ENCODE data around the gene EDEM3. TPM values are rescaled to one million over a fixed set of nuclear protein-coding genes. Genes with fewer than 3 reads are reported as not detected.

The EDEM3 gene
- total RNA-seq, 1 experiment from 2014 or later, result 10.6 TPM

DNA sequence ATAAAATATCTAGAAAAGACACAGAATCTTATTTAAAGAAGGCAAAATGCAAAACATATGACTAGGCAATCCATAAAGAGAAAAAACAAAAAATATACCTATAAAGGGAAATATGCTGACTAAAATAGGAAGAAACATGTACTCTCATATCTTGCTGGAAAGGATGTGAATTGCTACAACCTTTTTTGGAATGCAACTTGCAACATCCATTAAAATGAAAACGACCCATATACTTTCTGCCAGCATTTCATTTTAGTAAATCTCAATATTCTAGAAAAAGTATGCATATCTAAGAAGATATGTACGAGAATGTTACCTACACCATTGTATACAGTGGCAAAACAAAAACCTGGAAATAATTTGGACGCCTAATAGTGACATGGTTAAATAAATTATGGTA, 56.6 kb downstream of the EDEM3 start (continued):
- TF ChIP-seq, protein P1, sequence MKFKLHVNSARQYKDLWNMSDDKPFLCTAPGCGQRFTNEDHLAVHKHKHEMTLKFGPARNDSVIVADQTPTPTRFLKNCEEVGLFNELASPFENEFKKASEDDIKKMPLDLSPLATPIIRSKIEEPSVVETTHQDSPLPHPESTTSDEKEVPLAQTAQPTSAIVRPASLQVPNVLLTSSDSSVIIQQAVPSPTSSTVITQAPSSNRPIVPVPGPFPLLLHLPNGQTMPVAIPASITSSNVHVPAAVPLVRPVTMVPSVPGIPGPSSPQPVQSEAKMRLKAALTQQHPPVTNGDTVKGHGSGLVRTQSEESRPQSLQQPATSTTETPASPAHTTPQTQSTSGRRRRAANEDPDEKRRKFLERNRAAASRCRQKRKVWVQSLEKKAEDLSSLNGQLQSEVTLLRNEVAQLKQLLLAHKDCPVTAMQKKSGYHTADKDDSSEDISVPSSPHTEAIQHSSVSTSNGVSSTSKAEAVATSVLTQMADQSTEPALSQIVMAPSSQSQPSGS (CRISPR knock-in tag; IDR thresholded peaks at IDR 0.05; ENCODE audit: borderline replicate concordance, low read depth), result no peak
- TF ChIP-seq GABPB1 (CRISPR knock-in tag; IDR thresholded peaks at IDR 0.05) (no peak), HMGA2 (CRISPR knock-in tag; IDR thresholded peaks at IDR 0.05) (no peak), TEAD4 (CRISPR knock-in tag; IDR thresholded peaks at IDR 0.05) (no peak), TCF7 (CRISPR knock-in tag; IDR thresholded peaks at IDR 0.05; ENCODE audit: low read depth) (no peak)
- TF ChIP-seq, protein P2, sequence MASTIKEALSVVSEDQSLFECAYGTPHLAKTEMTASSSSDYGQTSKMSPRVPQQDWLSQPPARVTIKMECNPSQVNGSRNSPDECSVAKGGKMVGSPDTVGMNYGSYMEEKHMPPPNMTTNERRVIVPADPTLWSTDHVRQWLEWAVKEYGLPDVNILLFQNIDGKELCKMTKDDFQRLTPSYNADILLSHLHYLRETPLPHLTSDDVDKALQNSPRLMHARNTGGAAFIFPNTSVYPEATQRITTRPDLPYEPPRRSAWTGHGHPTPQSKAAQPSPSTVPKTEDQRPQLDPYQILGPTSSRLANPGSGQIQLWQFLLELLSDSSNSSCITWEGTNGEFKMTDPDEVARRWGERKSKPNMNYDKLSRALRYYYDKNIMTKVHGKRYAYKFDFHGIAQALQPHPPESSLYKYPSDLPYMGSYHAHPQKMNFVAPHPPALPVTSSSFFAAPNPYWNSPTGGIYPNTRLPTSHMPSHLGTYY (CRISPR knock-in tag; IDR thresholded peaks at IDR 0.05), result no peak
- TF ChIP-seq, protein P3, sequence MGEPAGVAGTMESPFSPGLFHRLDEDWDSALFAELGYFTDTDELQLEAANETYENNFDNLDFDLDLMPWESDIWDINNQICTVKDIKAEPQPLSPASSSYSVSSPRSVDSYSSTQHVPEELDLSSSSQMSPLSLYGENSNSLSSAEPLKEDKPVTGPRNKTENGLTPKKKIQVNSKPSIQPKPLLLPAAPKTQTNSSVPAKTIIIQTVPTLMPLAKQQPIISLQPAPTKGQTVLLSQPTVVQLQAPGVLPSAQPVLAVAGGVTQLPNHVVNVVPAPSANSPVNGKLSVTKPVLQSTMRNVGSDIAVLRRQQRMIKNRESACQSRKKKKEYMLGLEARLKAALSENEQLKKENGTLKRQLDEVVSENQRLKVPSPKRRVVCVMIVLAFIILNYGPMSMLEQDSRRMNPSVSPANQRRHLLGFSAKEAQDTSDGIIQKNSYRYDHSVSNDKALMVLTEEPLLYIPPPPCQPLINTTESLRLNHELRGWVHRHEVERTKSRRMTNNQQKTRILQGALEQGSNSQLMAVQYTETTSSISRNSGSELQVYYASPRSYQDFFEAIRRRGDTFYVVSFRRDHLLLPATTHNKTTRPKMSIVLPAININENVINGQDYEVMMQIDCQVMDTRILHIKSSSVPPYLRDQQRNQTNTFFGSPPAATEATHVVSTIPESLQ (CRISPR knock-in tag; IDR thresholded peaks at IDR 0.05), result no peak
- TF ChIP-seq, protein P4, sequence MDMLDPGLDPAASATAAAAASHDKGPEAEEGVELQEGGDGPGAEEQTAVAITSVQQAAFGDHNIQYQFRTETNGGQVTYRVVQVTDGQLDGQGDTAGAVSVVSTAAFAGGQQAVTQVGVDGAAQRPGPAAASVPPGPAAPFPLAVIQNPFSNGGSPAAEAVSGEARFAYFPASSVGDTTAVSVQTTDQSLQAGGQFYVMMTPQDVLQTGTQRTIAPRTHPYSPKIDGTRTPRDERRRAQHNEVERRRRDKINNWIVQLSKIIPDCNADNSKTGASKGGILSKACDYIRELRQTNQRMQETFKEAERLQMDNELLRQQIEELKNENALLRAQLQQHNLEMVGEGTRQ (CRISPR knock-in tag; IDR thresholded peaks at IDR 0.05), result no peak
- TF ChIP-seq, protein P5, sequence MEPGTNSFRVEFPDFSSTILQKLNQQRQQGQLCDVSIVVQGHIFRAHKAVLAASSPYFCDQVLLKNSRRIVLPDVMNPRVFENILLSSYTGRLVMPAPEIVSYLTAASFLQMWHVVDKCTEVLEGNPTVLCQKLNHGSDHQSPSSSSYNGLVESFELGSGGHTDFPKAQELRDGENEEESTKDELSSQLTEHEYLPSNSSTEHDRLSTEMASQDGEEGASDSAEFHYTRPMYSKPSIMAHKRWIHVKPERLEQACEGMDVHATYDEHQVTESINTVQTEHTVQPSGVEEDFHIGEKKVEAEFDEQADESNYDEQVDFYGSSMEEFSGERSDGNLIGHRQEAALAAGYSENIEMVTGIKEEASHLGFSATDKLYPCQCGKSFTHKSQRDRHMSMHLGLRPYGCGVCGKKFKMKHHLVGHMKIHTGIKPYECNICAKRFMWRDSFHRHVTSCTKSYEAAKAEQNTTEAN (CRISPR knock-in tag; IDR thresholded peaks at IDR 0.05), result no peak

DNA sequence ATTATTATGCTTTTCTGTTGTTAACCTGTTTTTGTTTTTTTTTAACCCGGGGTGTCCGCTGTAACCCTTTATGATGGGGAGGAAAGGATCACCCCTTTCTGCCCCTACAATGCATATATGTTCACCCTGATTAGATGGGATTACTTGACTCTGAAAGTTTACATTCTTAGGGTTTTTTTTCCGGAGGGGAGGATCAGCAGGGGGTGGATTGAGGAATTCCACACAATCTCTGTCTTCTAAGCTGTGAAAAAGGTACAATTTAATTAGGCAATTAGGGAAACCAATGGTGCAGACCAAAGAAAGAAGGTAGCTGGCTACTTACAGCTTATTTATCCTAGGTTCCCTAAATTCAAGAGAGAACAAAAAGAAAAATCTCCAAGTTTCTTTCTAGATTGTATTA, 58.3 kb downstream of the EDEM3 start:
- H3K9me3 Mint-ChIP-seq, result no peaks in the 10 kb centered on the region
- H3K27me3 Mint-ChIP-seq (ENCODE audit: low read depth), result no peaks in the 10 kb centered on the region
- POLR2A ChIA-PET, result no interaction called here
- H3K27ac Mint-ChIP-seq, result no peak overlapping the region
- ATAC-seq, result peak; percentile 52; the same call in 1 of the 2 replicates
- no peak overlapping the region for H3K4me3 Mint-ChIP-seq
- CTCF ChIA-PET, result interaction anchor here (0.6 to 1.8 kb wide), 2 partner anchors 32 to 276 kb away, joined by 3 to 7 read pairs; no protein-coding TSS in a partner anchor
- no peaks in the 10 kb centered on the region for H3K36me3 Mint-ChIP-seq
- peaks cover 21% of the 10 kb centered on the region for H3K4me1 Mint-ChIP-seq
- DNase-seq (ENCODE audit: low spot score), result no peak
- no peak for TF ChIP-seq FOXJ3 (CRISPR knock-in tag; IDR thresholded peaks at IDR 0.05; ENCODE audit: borderline replicate concordance)
- TF ChIP-seq FOXP1 (CRISPR knock-in tag; IDR thresholded peaks at IDR 0.05; ENCODE audit: borderline replicate concordance), result no peak
- no peak for TF ChIP-seq NR3C1 (CRISPR knock-in tag; conservative IDR thresholded peaks at IDR 0.05; ENCODE audit: low read depth)
- TF ChIP-seq, protein P6, sequence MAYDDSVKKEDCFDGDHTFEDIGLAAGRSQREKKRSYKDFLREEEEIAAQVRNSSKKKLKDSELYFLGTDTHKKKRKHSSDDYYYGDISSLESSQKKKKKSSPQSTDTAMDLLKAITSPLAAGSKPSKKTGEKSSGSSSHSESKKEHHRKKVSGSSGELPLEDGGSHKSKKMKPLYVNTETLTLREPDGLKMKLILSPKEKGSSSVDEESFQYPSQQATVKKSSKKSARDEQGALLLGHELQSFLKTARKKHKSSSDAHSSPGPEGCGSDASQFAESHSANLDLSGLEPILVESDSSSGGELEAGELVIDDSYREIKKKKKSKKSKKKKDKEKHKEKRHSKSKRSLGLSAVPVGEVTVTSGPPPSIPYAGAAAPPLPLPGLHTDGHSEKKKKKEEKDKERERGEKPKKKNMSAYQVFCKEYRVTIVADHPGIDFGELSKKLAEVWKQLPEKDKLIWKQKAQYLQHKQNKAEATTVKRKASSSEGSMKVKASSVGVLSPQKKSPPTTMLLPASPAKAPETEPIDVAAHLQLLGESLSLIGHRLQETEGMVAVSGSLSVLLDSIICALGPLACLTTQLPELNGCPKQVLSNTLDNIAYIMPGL (CRISPR knock-in tag; IDR thresholded peaks at IDR 0.05), result no peak
- no peak for TF ChIP-seq ESRRA (CRISPR knock-in tag; IDR thresholded peaks at IDR 0.05; ENCODE audit: borderline replicate concordance)
- no peak for TF ChIP-seq NR2C2 (CRISPR knock-in tag; IDR thresholded peaks at IDR 0.05)
- no peak for TF ChIP-seq MYBL2 (CRISPR knock-in tag; IDR thresholded peaks at IDR 0.05)
- TF ChIP-seq, protein P7, sequence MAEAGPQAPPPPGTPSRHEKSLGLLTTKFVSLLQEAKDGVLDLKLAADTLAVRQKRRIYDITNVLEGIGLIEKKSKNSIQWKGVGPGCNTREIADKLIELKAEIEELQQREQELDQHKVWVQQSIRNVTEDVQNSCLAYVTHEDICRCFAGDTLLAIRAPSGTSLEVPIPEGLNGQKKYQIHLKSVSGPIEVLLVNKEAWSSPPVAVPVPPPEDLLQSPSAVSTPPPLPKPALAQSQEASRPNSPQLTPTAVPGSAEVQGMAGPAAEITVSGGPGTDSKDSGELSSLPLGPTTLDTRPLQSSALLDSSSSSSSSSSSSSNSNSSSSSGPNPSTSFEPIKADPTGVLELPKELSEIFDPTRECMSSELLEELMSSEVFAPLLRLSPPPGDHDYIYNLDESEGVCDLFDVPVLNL (CRISPR knock-in tag; IDR thresholded peaks at IDR 0.05; ENCODE audit: borderline replicate concordance, low read depth), result no peak
- TF ChIP-seq, protein P8, sequence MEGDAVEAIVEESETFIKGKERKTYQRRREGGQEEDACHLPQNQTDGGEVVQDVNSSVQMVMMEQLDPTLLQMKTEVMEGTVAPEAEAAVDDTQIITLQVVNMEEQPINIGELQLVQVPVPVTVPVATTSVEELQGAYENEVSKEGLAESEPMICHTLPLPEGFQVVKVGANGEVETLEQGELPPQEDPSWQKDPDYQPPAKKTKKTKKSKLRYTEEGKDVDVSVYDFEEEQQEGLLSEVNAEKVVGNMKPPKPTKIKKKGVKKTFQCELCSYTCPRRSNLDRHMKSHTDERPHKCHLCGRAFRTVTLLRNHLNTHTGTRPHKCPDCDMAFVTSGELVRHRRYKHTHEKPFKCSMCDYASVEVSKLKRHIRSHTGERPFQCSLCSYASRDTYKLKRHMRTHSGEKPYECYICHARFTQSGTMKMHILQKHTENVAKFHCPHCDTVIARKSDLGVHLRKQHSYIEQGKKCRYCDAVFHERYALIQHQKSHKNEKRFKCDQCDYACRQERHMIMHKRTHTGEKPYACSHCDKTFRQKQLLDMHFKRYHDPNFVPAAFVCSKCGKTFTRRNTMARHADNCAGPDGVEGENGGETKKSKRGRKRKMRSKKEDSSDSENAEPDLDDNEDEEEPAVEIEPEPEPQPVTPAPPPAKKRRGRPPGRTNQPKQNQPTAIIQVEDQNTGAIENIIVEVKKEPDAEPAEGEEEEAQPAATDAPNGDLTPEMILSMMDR (IDR thresholded peaks at IDR 0.05), result no peak
- TF ChIP-seq ZNF416 (CRISPR knock-in tag; IDR thresholded peaks at IDR 0.05), result no peak
- no peak for TF ChIP-seq GTF2I (CRISPR knock-in tag; conservative IDR thresholded peaks at IDR 0.05)
- TF ChIP-seq KAT7 (CRISPR knock-in tag; IDR thresholded peaks at IDR 0.05; ENCODE audit: borderline replicate concordance), result no peak
- TF ChIP-seq, protein P9, sequence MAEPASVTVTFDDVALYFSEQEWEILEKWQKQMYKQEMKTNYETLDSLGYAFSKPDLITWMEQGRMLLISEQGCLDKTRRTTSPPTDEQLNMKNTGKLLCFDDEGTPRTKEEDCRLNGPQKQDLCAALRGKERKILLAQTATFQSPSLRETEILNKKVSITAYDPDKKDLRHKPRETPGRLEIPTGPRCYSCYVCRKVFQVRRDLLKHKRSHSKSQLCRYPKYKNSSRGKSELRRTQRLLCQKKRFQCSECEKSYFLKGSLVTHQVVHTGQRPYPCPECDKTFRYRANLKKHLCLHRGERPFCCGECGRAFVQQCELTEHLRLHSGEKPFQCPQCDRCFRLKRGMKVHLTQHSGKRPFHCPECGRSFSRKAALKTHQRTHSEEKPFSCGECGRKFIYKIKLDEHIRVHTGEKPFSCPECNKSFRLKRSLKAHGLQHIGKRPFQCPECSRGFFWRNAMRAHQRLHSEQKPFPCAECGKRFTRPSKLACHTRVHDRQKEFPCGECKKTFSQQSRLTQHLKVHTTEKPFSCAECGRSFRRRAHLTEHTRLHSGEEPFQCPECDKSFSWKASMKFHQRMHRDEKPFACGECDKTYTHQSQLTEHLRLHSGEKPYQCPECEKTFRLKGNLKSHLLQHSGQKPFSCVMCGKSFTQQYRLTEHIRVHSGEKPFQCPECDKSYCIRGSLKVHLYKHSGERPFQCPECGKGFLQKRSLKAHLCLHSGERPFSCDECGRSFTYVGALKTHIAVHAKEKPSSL (CRISPR knock-in tag; conservative IDR thresholded peaks at IDR 0.05), result no peak
- TF ChIP-seq ZNF396 (CRISPR knock-in tag; IDR thresholded peaks at IDR 0.05; ENCODE audit: borderline replicate concordance), result no peak
